IPS-11a (cell line): ENCODE measurements around the gene ALK.
"Not testable (repeated sequence)": the region's sequence is repeated elsewhere in the genome, so short reads cannot be mapped to it uniquely, and the experiment has no call there.

Experiments
- H3K4me3 ChIP-seq: one replicate; pipeline ENCODE4 v1.5.1; 2013; ENCODE audit warnings: low read depth, low read length, control low read depth

Gene ALK

DNA sequence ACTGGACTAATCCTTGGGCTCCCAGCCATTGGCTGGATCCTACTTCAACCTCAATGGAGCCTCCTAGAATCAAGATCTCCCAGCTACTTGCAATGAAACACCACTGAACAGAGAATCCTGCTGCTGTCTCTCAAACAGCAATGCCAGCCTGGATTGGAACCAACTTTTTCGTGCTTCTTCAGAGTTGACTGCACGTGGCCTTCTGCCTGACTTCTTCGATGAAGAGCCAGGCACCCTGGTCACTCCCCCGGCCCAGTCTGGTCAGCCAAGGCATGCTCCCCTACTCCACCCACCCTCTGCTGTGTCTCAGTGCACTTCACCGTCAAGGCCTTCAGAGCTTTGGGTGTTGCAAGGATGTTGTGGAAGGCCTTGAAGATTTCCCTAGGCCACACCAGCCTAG, 657.5 kb downstream of the ALK start:
- H3K4me3 ChIP-seq: no peak overlapping the region

DNA sequence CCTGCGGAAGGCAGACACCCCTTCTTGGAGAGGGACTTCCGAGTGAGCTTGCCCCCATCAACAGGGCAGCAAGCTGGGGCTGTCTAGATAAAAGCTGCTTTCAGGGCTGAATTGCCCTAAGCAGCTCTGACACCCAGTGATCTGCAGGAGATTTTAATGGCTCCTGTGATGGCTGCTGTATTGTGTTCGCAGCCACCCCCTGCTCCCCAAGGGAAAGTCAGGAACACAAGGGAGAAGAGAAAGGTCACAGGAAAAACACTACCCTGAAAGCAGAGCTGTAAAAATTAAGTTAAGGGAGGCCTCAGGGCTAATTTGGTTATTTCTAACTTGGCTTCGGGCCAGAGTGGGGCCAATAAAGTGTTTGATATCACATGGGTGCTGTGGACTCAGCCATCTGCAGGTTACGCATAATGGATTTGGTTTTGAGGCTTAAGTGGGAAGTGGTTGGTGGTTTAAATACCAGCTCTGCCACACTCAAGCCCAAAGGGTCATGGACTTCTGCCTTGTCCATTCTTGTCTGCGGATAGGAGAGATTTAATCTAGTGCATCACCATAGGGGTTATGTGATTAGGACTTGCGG, 658.6 kb downstream of the ALK start:
- H3K4me3 ChIP-seq: no peak overlapping the region

DNA sequence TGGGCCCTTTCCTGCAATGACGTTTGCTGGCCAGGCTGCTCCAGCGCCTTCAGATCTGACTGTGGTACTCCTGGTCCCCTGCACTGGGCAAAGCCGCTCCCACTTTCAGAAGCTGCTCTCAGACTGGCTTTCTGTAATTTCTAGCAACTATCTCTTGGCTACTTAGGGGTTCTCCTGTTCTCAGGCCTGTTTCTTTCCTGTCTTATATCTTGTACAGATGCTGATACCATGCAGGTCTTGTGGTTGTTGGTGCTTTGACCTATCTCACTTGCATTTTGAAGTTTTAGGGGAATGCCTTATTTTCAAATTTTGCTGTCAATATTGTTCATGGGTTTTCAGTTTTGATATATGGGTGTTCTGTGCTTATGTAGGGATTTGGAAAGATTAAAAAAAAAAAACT, 660.4 kb downstream of the ALK start:
- H3K4me3 ChIP-seq: no peak overlapping the region

DNA sequence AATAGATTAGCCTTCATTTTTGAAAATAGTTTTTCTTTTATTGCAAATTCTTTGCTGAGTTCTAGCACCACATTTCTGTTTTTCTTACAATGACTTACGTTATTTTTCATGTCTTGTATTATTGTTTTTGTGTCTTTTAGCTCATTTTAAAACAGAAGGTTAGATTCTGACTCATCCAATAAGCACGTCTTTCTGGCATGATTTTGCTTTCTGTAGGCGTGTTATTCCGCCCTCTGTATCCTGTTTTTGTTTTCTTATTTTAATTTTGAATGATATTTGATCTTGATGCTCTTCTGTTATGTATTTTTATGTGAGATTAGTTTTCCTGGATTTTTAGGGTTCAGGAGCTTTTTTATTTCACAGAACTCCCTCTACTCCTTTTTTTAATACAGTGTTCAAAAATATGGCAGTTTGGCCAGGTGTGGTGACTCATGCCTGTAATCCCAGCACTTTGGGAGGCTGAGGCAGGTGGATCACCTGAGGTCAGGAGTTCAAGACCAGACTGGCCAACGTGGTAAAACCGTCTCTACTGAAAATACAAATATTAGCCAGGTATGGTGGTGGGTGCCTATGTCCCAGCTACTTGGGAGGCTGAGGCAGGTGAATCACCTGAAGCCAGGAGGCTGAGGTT, 661.1 kb downstream of the ALK start:
- no peak overlapping the region for H3K4me3 ChIP-seq

DNA sequence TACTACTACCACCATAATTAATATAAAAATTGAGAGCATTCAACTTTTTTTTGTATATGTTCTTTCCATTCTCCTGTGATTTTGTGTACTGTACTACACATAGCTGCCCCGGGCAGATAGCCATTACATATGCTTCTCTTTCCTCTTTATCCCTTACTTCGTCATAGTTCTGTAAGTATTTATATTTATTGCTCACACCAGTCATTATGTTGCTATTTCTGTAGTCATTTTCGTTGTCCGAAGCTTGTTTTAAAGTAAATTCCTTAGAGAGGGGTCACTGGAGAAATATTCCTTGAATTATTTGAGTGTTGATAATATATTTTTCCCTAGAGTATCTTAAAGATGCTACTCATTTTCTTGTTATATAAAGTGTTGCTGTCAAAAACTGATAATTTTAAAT, 662.2 kb downstream of the ALK start:
- no peak overlapping the region for H3K4me3 ChIP-seq

DNA sequence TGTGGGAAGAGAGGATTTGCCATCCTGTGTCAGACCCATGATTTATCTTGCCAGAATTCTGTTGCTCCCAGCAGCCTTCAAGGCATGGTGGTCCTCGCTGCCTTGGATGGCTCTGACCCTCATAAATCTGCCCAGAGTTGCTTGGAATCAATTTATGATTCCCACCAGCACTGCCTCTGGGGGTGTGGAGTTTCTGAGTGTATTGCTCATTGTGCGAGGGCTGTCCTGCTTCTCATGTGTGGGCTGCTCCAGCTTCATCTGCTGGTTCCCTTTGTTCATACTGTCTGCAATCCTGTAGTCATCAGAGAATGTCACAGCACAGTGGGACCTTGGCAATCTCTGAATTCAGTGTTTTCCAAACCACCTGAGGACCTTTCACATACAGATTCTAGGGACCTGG, 666.4 kb downstream of the ALK start:
- H3K4me3 ChIP-seq: no peak overlapping the region

DNA sequence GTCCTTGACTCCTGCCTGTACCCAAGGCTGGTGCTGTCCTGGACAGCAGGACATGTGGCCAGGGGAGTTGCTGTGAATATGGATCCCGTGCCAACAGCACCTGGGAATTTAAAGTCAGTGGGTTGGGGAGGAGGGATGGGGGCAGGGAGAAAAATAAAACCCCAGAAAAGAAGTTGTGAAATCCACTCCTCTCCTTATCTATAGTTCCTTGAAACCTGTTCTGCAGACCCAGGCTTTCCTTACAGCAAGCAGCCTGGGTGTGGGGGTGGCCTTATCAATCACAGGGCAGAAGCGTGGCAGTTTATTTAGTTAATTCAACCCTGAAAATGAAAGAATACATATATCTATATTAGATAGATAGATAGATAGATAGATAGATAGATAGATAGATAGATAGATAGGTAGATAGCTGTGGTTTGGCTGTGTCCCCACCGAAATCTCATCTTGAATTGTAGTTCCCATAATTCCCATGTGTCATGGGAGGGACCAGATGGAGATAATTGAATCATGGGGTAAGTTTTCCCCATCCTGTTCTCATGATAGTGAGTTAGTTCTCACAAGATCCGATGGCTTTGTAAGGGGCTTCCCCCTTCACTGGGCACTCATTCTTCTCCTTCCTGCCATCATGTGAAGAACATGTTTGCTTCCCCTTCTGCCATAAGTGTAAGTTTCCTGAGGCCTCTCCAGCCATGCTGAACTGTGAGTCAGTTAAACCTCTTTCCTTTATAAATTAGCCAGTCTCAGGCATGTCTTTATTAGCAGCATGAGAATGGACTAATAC, 667.7 kb downstream of the ALK start:
- H3K4me3 ChIP-seq: not testable (repeated sequence)

DNA sequence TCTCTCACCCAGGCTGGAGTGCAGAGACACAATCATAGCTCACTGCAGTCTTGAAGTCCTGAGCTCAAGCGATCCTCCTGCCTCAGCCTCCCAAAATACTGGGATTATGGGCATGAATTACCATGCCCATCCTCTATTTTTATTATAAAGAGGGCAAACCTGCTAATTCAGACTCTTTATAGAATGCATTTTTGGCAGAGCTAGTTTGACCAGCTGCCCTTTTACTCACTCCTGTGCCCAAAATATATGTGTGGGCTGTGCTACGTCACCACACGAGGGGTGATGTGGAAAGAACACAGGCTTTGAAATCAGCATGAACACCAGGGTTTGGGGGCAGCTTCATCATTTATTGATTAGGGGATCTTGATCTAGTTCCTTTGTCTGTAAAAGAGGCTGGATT, 668.4 kb downstream of the ALK start:
- H3K4me3 ChIP-seq: no peak overlapping the region

DNA sequence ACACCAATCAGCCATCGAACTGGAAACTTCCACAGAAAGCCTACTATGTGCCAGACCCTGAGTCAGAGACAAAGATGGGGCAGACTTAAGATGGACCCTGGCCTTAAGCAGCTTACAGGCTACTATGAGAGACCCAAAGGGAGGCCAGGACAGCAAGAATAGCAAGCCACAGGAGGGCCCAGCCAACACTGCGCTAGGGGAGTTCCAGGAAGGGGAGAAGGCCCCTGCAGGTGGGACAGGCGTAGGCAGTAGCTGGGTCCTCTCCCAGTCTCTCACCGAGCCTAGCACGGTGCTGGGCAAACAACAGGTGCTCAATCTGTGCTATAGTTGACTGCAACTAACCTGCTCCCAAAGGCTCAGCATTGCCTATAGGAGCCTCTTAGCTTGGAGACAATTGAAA, 670.0 kb downstream of the ALK start:
- H3K4me3 ChIP-seq: no peak overlapping the region

DNA sequence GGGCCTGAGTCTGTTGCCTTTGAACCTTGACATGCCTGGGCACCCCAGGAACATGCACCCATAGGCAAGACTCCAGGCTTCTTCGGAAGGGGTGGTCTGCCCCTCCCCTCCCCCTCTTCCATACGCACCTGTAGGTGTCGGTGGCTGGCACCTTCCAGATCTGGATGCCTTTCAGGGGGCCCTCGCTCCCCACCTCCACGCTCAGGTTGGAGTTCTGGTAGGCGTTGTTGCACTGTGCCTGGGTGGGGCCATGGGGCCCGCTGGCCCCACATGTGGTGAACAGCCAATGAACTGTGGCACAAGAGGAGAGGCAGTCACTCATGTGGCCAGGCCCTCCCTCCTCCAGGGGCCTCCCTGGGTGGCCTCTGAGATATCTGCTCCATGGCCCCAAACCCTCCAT, 670.4 kb downstream of the ALK start:
- H3K4me3 ChIP-seq: no peak overlapping the region

DNA sequence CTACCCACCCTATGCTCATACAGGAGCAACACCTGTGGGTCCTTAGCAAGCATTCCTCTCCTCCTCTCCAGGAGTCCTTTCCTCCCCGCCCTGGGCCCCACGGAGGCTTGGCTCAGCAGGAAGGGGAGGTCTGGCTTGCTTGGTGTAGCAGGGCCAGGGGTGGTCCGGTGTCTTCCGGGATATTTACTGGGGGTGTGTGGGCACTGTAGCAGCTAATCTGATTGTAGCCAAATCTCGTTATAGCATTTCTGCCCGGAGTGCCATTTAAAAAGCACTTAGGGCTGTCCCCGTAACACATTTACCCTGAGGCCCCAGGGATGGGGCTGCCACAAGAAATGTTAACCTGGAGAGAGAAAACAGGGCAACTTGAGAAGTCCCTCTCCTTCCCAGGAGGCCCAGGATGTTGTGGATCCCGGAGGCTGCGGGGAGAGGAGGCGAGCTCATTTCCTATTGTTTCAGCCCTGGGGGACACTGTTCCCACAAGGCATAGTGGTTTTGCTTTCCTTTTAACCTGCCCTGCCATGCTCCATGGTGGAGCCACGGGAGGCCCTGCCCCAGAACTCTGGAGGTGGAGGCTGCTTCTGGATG, 671.6 kb downstream of the ALK start:
- H3K4me3 ChIP-seq: no peak overlapping the region

DNA sequence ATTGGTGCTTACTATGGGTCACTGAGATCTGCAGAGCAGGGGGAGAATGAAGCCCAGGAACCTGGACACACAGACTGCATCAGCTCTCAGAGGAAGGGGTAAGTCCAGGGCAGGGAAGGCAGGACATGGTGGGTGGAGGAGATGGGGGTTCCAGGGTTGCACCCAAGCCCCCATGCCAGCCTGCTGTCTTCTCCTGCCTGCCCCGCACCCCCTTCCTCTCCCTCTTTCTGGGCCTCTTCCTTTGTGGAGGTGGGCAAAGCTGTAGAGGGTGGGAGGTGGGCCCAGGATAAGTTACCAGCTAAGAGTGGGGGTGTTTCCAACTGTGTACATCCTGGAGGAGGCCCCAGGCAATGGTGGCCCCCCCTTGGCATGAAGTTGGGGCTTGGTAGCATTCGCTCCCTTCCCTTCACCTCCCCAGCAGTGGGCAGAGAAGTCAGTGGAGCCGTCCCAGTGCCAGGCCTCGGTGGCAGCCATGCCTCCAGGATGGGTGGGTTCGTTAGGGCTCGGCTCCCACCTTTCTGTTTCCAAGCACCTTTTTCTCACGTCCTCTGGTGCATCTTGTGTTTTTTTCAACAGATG, 674.0 kb downstream of the ALK start:
- no peak overlapping the region for H3K4me3 ChIP-seq

DNA sequence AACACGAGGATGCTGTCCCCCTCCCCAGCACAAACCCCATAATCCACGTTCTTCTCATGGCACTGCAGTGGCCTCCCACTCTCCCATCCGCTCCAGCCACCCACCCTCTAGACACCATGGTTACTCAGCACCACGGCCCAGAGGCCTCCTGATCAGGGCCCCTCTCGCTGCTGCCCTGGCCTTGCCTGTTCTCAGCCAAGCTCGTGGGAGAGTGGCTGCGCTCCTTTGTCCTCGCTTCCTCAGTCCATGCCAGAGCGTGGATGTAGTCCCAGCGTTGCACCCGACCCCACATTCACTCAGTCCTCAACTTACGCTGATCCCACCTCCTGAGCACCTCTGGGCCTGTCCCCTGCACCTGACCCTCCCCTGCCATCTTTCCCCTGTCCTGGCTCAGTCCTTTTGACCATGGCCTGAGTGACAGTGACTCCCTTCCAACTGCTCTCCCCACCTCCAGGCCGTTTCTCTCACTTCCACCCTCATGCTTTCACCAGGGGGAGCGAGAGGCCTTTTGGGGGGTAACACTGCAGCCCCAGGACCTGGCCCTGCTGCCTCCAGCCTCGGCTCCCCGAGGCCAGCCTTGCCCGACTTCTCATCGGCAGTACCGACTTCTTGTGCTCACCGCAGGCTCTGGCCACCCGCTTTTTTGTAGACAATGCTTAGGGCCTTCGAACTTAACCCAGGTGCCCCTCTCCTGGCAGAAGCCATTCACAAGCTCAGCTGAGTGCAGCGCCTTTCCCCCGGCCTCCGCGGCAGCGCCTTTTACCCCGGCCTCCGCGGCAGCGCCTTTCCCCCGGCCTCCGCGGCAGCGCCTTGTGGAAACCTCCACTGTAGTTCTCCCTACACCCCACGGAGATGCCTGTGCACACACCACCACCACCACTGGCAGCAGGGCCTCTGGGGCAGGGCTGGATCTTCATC, 674.7 kb downstream of the ALK start:
- H3K4me3 ChIP-seq: no peak overlapping the region

DNA sequence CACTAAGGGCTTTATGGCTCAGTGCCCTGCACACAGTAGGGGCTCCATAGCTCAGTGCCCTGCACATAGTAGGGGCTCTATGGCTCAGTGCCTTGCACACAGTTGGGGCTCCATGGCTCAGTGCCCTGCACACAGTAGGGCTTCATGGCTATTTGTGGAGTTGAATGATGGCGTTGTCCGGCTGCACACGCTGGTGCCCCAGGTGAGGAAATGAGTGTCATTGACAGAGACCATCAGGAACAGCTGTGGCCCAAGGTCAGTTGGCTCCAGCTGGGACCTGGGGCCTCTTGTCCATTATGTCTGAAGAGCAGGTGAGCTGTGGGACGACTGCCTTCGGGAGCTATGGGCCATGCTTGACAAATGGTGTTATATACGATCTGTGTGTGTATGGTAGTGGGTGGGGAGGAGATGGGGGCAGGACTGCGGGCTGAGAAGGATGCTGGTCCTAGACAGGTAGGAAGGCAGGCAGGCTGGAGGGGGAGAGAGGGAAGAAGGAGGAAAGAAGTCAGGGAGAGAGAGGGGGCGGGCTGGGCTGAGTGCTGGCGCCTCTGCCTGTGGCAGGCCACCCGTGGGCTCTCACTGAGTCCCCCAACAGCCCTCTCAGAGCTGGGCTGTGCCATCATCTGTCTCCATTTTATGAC, 675.5 kb downstream of the ALK start:
- H3K4me3 ChIP-seq: no peak overlapping the region

DNA sequence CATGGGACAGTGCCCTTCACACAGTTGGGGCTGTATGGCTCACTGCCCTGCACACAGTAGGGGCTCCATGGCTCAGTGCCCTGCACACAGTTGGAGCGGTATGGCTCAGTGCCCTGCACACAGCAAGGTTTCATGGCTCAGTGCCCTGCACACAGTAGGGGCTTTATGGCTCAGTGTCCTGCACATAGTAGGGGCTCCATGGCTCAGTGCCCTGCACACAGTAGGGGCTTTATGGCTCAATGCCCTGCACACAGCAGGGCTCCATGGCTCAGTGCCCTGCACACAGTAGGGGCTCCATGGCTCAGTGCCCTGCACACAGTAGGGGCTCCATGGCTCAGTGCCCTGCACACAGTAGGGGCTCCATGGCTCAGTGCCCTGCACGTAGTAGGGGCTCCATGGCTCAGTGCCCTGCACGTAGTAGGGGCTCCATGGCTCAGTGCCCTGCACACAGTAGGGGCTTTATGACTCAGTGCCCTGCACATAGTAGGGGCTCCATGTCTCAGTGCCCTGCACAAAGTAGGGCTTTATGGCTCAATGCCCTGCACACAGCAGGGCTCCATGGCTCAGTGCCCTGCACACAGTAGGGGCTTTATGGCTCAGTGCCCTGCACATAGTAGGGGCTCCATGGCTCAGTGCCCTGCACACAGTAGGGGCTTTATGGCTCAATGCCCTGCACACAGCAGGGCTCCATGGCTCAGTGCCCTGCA, 676.2 kb downstream of the ALK start:
- not testable (repeated sequence) for H3K4me3 ChIP-seq

DNA sequence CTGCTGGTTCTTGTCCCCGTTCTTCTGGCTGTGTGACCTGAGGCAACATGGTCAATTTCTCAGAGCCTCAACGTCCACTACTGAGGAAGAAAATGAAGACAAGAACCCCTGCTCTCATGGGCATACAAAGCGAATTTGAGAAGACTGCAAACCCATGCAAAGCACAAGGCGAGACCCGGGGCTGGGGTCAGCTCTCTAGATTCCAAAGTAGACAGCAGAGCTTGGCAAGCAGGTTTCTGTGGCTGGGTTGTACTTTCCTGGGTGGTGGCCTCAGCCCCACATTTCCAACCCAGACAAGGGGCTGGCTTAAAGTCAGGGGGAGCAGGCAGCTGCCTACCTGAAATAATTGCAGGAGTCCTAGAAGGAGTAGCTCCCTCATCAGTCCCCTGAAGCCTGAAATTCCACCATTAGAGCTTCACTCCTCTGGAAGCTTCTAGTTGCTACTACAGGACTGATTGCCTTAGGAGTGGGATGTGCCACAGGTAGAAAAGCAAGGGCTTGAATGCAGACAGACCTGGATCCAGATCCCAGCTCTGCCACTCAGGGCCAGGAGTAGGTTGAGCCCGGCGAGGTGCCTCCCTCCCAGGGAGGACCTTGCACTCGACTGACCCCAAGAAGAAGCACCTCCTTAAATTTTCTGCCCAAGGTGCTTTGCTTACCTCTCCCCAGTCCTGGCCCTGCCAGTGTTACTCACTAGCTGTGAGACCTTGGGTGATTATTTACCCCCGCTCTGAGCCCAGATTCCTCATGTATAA, 678.6 kb downstream of the ALK start:
- H3K4me3 ChIP-seq: no peak overlapping the region

DNA sequence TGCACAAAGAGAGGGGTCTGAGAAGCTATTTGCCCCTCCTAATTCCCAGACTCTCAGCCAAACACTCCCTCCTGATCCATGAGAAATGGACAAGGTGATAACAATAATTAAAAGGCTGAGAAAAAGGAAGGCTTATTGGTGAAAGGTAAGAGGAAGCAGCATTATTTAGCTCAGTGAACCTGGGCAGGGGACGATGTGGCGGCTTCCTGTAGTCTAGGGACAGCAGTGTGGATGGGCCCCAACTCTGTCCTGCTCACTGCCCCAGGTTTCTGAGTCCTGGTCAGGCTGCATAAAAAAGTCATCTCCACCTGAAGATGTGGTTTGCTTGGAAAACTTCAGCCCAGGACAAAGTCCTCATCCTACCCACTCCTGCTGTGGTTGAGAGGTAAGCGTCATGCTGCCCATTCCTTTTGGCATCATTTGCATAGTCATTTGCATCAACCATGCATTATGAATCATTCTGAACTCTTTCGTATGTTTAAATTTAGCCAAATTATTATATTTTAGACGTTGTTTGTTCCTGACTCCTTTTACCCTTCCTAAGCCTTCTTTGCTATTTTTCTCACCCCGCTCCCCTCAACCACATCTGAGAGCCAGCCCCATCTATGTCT, 679.3 kb downstream of the ALK start:
- no peak overlapping the region for H3K4me3 ChIP-seq

DNA sequence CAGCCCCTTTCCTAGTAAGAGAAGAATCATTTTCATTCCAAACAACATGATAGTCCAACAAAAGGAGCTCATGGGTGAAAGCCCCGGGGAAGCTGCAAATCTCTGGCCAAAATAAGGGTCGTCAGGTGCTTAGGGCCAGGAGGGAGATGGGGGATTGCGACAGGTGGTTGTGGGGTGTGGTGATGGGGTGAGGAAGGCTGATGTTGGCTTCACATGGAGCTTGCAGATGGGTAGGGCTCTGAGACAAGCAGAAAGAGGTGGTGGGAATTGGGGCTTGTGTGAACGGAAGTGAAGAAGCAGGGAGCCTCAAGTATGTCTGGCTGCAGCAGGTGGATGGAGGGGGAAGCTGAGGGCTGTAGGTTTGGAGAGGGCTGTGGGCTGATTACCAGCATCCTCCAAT, 680.0 kb downstream of the ALK start:
- H3K4me3 ChIP-seq: no peak overlapping the region
